H9 (cell line): ENCODE measurements around the gene MYL11. TPM values are rescaled to one million over a fixed set of nuclear protein-coding genes. Genes with fewer than 3 reads are reported as not detected.

Source experiments
- DNase-seq: peaks from one replicate; pipeline ENCODE4 v3.0.0-alpha.2; 2017
- H2AFZ ChIP-seq: one replicate; pipeline ENCODE4 v1.6.1; 2013; ENCODE audit warnings: mild to moderate bottlenecking, low read length, control low read depth, moderate library complexity
- H2AK5ac ChIP-seq: 2 replicates; pipeline ENCODE4 v1.6.1; 2013; ENCODE audit warnings: low read length, control low read depth, mixed read lengths; ENCODE audit not compliant: insufficient read length
- H2BK120ac ChIP-seq: one replicate; pipeline ENCODE4 v1.6.1; 2013; ENCODE audit warnings: low read depth, mild to moderate bottlenecking, low read length, control low read depth, inconsistent platforms; ENCODE audit not compliant: poor library complexity, severe bottlenecking
- H2BK12ac ChIP-seq: 2 replicates; pipeline ENCODE4 v1.6.1; 2013; ENCODE audit warnings: low read length, control low read depth, mixed read lengths, low read depth; ENCODE audit not compliant: insufficient read length
- H2BK15ac ChIP-seq: 2 replicates; pipeline ENCODE4 v1.6.1; 2013; ENCODE audit warnings: low read depth, low read length, control low read depth
- H2BK20ac ChIP-seq: one replicate; pipeline ENCODE4 v1.6.1; 2013; ENCODE audit warnings: low read depth, mild to moderate bottlenecking, low read length, control low read depth, inconsistent platforms; ENCODE audit not compliant: poor library complexity, severe bottlenecking
- H2BK5ac ChIP-seq: 2 replicates; pipeline ENCODE4 v1.6.1; 2013; ENCODE audit warnings: low read length, control low read depth, mixed read lengths; ENCODE audit not compliant: insufficient read length
- H3K14ac ChIP-seq: 2 replicates; pipeline ENCODE4 v1.6.1; 2013; ENCODE audit warnings: low read length, control low read depth; ENCODE audit not compliant: insufficient read depth
- H3K18ac ChIP-seq: 2 replicates; pipeline ENCODE4 v1.6.1; 2013; ENCODE audit warnings: low read depth, mild to moderate bottlenecking, mixed read lengths, low read length, control low read depth; ENCODE audit not compliant: insufficient read length
- H3K23ac ChIP-seq: 2 replicates; pipeline ENCODE4 v1.6.1; 2013; ENCODE audit warnings: low read length, control low read depth, mixed read lengths, low read depth; ENCODE audit not compliant: insufficient read length
- H3K23me2 ChIP-seq: 2 replicates; pipeline ENCODE4 v1.6.1; 2013; ENCODE audit warnings: low read depth, mild to moderate bottlenecking, mixed read lengths, low read length, control low read depth; ENCODE audit not compliant: insufficient read length, poor library complexity, severe bottlenecking
- H3K27ac ChIP-seq: 2 replicates; pipeline ENCODE4 v1.5.1; 2013; ENCODE audit warnings: low read length, control low read depth, mixed read lengths, low read depth; ENCODE audit not compliant: insufficient read length
- H3K27me3 ChIP-seq: 2 replicates; pipeline ENCODE4 v1.6.1; 2013; ENCODE audit warnings: low read length, control low read depth, inconsistent platforms; ENCODE audit not compliant: insufficient read depth
- H3K4ac ChIP-seq: 2 replicates; pipeline ENCODE4 v1.6.1; 2013; ENCODE audit warnings: low read depth, mild to moderate bottlenecking, control low read depth, inconsistent platforms, low read length, moderate library complexity
- H3K4me1 ChIP-seq: 2 replicates; pipeline ENCODE4 v1.6.1; 2013; ENCODE audit warnings: low read length, control low read depth, inconsistent platforms; ENCODE audit not compliant: insufficient read depth
- H3K4me2 ChIP-seq: 2 replicates; pipeline ENCODE4 v1.6.1; 2013; ENCODE audit warnings: low read length, control low read depth, mixed read lengths; ENCODE audit not compliant: insufficient read length, insufficient read depth
- H3K56ac ChIP-seq: 2 replicates; pipeline ENCODE4 v1.6.1; 2013; ENCODE audit warnings: low read depth, mild to moderate bottlenecking, mixed read lengths, low read length, control low read depth; ENCODE audit not compliant: insufficient read length
- H3K79me1 ChIP-seq: 2 replicates; pipeline ENCODE4 v1.6.1; 2013; ENCODE audit warnings: low read depth, mild to moderate bottlenecking, moderate library complexity, low read length, control low read depth, inconsistent platforms; ENCODE audit not compliant: insufficient read depth, poor library complexity, severe bottlenecking
- H3K79me2 ChIP-seq: 2 replicates; pipeline ENCODE4 v1.6.1; 2013; ENCODE audit warnings: low read length, control low read depth, inconsistent platforms; ENCODE audit not compliant: insufficient read depth
- H3K9ac ChIP-seq: 2 replicates; pipeline ENCODE4 v1.6.1; 2013; ENCODE audit warnings: low read length, control low read depth, mixed read lengths; ENCODE audit not compliant: insufficient read length; ENCODE audit errors: extremely low read depth
- H3K9me3 ChIP-seq: one replicate; pipeline ENCODE4 v1.6.1; 2013; ENCODE audit warnings: low read depth, low read length, inconsistent platforms; ENCODE audit not compliant: control insufficient read depth
- H3T11ph ChIP-seq: one replicate; pipeline ENCODE4 v1.6.1; 2013; ENCODE audit warnings: mild to moderate bottlenecking, low read length, control low read depth, inconsistent platforms
- H4K20me1 ChIP-seq: one replicate; pipeline ENCODE4 v1.6.1; 2013; ENCODE audit not compliant: control insufficient read depth, insufficient read length, insufficient read depth
- H4K5ac ChIP-seq: 2 replicates; pipeline ENCODE4 v1.6.1; 2013; ENCODE audit warnings: low read depth, mild to moderate bottlenecking, mixed read lengths, low read length, control low read depth; ENCODE audit not compliant: insufficient read length
- H4K8ac ChIP-seq: replicated peaks from 2 replicates; pipeline ENCODE4 v1.6.1; 2013; ENCODE audit warnings: low read length, control low read depth, mixed read lengths, low read depth; ENCODE audit not compliant: insufficient read length
- H4K91ac ChIP-seq: 2 replicates; pipeline ENCODE4 v1.6.1; 2013; ENCODE audit warnings: low read depth, mild to moderate bottlenecking, moderate library complexity, mixed read lengths, low read length, control low read depth; ENCODE audit not compliant: insufficient read length
- H3K27ac Mint-ChIP-seq, 3 experiments: 2 replicates in 2 of 3; 3 replicates in 1 of 3; pipeline ENCODE4 v1.8.0; 2020 to 2021; ENCODE audit warnings: mixed read lengths in 3 of 3, mild to moderate bottlenecking in 1 of 3, moderate library complexity in 1 of 3
- H3K27me3 Mint-ChIP-seq: 2 replicates; pipeline ENCODE4 v1.8.0; 2021; ENCODE audit warnings: low read depth, mild to moderate bottlenecking, moderate library complexity, mixed read lengths
- H3K36me3 Mint-ChIP-seq, 3 experiments: 2 replicates in 2 of 3; 3 replicates in 1 of 3; pipeline ENCODE4 v1.8.0; 2020 to 2021; ENCODE audit warnings: low read depth in 3 of 3, mixed read lengths in 3 of 3; ENCODE audit not compliant: insufficient read depth in 1 of 3
- H3K4me1 Mint-ChIP-seq, 2 experiments: 2 replicates each; pipeline ENCODE4 v1.8.0; 2020; ENCODE audit warnings: mixed read lengths in 2 of 2
- H3K4me3 Mint-ChIP-seq, 2 experiments: 2 replicates in 1 of 2; 3 replicates in 1 of 2; pipeline ENCODE4 v1.8.0; 2020 to 2021; ENCODE audit warnings: mild to moderate bottlenecking in 2 of 2, mixed read lengths in 2 of 2, moderate library complexity in 1 of 2
- H3K9me3 Mint-ChIP-seq, 2 experiments: 2 replicates in 1 of 2; 3 replicates in 1 of 2; pipeline ENCODE4 v1.8.0; 2020; ENCODE audit warnings: mild to moderate bottlenecking in 2 of 2, mixed read lengths in 2 of 2, moderate library complexity in 1 of 2
- CTCF ChIP-seq: fragments of 200-600 bp; sonication (generic); conservative IDR thresholded peaks from 3 replicates; pipeline ENCODE4 v1.8.0; 2021; ENCODE audit warnings: antibody characterized with exemption, mild to moderate bottlenecking
- WGBS: extraction: QIAGEN DNeasy Blood & Tissue Kit; methylation state at CpG from one replicate; pipeline ENCODE4 v1.1.7; 2013; ENCODE audit warnings: missing lambda C conversion rate, low lambda C conversion rate, mixed read lengths; ENCODE audit not compliant: insufficient read length; ENCODE audit errors: extremely low coverage; 5-methylcytosine and 5-hydroxymethylcytosine counted together
- total RNA-seq: library from RNA; stranded (reverse); gene quantifications from 2 replicates; pipeline ENCODE4 v1.2.1, GENCODE V29; 2021

MYL11 gene
- total RNA-seq, 1 experiment from 2014 or later, result 0.70 TPM

DNA sequence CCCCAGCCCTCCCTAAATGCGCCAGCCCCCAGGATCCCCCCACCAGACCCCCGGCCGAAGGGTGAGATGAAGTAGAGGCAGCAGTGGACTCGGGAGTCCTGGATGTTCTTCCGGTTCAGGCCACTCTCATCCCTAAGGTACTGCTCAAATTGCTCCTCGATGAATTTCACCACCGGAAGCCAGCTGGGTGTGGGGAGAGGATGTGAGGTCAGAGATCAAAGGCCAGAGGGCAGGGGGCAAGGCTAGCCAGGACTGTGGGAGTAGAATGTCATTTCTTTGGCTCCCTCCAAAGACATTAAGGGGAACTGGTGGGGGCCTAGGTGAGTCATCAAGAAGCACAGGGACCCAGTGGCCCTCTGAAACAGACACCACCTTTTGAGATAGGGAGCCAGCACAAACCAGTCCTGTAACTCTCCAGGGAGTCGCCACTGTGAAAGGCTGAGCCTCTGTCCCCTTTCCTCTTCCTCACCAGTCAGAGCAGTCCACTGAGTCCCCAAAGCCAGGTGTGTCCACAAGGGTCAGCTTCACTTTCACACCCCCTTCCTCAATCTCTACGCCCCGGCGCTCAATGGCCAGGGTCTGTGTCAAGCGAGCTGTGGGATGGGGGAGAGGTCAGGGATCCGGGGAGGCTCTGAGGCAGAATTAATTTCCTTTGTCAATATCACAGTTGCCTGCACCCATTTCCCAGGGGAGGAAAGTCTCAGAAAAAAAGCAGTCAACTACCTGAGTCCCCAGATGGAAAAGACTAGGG lies 6.9 kb downstream of the MYL11 start:
- Histone ChIP-seq H2BK5ac (no peak overlapping the region), H3K4ac (no peak overlapping the region), H3K4me2 (no peak overlapping the region), H3K56ac (no peak overlapping the region), H3K27me3 (no peaks in the 10 kb centered on the region), H3K4me1 (no peaks in the 10 kb centered on the region; the same call in 1 of the 2 replicates), H3K23me2 (peaks cover 13% of the 10 kb centered on the region), H2AFZ (no peak overlapping the region), H3T11ph (no peak overlapping the region), H3K79me2 (no peaks in the 10 kb centered on the region), H4K8ac (no peak overlapping the region), H4K20me1 (no peaks in the 10 kb centered on the region), H3K27ac (no peak overlapping the region), H2AK5ac (no peak overlapping the region), H4K5ac (no peak overlapping the region), H2BK12ac (no peak overlapping the region), H3K9me3 (no peaks in the 10 kb centered on the region), H3K14ac (no peak overlapping the region), H3K79me1 (no peaks in the 10 kb centered on the region), H2BK120ac (no peak overlapping the region), H4K91ac (no peak overlapping the region), H3K18ac (no peak overlapping the region), H2BK20ac (no peak overlapping the region), H3K9ac (no peak overlapping the region), H3K23ac (no peak overlapping the region), H2BK15ac (no peak overlapping the region)
- no peak for TF ChIP-seq CTCF
- H3K36me3 Mint-ChIP-seq, result peaks cover 2 to 4% (median 2%) of the 10 kb centered on the region in 3 experiments; a peak in 4 of 7 replicates
- peak overlapping the region in 2 of 3 experiments; percentile 68 to 80; a peak in 3 of 7 replicates for H3K27ac Mint-ChIP-seq
- WGBS, result no CpG with 5 or more reads among the region's 13 CpGs
- peaks cover 16 to 26% of the 10 kb centered on the region in 2 experiments for H3K4me1 Mint-ChIP-seq
- H3K9me3 Mint-ChIP-seq, result peaks cover 0 to 2% of the 10 kb centered on the region in 2 experiments; a peak in 2 of 5 replicates
- peak overlapping the region in 1 of 2 experiments; percentile 18; a peak in 2 of 5 replicates for H3K4me3 Mint-ChIP-seq
- no peak for DNase-seq
- H3K27me3 Mint-ChIP-seq, result no peaks in the 10 kb centered on the region; the same call in 1 of the 2 replicates
